ENCODE results near the gene ABHD14A.

The ABHD14A gene

DNA sequence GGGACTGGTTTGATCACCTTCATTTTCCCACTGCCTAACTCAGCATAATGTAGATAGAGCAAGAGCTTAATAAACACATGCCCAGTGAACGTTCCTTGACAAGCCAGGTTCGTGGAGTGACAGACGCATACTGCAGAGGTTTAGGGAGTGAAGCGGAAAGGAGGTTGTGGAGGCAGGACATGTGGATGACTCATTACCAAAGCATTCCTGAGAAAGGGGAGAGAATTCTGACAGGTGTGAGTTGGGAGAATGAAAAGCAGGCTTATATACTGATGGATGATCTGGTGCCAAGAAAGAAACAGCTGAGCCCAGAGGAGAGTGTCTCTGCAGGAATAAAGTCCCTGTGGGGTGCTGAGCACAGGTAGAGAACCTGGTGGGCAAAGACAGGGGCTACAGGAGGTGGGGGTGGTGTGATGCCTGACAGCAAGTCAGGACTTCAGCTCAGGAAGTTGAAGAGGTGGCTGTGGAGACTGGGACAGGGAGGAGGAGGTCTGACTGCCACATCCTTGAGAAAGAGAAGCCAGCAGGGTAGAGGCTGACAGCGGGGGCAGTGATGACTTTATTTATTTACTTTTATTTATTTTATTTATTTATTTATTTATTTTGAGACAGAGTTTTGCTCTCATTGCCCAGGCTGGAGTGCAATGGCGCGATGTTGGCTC, 23.2 kb downstream of the ABHD14A start:
- DNase-seq = no peak

DNA sequence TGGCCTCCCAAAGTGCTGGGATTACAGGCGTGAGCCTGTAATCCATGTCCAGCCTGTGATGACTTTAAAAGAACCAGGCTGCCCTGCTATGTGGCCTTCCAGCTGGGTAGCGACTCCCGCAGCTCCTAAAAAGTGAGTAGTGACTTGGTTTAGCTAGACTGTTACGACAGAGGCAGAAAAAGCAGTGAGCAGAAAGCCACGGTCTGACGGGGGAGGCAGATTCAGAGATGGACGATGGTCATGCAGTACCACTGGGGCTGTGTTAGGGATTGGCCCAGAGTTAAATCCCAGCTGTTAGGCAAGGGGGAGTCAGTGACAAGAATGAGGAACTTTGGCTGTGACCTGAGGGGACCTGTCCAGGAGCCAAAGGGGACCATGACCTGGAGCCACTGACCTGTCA, 23.9 kb downstream of the ABHD14A start:
- no peak for DNase-seq

DNA sequence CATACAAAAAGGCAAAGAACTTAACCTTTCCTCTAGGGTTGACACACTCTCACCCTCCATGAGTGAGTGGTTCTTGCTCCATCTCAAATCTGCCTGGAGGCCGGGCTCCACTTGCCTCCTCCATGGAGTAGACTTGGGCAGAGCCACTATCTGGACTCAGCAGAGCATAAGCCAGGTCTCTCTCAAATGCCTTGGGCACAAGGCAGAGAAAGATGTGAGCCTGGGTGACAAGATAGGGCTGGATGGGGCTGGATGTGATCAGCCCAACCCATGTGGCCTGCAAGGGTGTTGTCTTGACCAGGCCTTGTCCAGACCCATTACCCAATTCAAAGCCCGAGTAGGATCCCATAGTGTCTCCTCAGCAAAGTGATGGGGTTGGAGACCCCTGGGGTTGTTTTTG, 25.0 kb downstream of the ABHD14A start:
- no peak for DNase-seq

DNA sequence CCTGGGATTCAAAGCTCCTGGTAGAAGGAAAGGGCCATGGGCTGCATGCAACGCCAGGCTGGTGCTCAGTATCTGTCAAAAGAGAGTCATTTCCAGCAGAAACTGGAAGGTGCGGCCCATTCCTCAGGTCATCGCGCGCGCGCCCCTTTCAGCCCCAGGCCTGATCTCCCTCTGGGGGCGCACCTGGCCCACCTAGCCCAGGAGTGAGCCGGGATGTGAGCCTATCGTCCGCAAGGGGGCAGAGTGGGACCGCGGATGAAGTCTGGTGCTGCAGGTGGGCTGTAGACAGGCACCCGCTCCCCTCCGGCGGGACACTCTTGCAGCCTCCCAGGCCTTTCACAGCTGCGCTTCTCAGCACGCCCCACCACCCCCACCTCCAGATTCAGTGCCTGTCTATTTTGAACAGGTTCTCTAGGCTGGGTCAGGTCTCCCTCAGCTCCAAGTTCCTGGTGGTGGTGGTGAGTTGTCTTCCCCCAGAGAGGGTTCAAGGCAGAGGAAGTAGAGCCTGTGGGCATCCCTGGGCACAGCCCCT, 26.6 kb downstream of the ABHD14A start:
- peak; percentile 90 for DNase-seq

DNA sequence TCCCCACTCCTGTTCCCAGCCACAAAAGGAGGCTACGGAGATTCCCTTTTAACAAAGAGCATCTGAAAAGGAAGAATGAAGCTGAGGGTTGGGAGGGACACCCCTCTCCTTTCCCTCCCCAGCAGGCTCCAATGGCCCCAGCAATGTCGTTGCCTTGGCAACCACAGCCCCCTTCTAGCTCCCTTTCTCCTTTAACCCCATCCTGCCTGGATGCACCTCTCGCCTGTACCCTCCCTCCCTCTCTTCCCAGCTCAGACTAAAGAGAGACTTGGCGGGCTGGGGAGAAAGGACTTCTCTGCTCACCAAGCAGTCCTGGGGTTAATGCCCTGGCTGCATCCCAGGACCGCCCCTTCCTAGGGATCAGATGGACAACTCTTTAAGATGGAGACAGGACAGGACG, 27.9 kb downstream of the ABHD14A start:
- no peak for DNase-seq

DNA sequence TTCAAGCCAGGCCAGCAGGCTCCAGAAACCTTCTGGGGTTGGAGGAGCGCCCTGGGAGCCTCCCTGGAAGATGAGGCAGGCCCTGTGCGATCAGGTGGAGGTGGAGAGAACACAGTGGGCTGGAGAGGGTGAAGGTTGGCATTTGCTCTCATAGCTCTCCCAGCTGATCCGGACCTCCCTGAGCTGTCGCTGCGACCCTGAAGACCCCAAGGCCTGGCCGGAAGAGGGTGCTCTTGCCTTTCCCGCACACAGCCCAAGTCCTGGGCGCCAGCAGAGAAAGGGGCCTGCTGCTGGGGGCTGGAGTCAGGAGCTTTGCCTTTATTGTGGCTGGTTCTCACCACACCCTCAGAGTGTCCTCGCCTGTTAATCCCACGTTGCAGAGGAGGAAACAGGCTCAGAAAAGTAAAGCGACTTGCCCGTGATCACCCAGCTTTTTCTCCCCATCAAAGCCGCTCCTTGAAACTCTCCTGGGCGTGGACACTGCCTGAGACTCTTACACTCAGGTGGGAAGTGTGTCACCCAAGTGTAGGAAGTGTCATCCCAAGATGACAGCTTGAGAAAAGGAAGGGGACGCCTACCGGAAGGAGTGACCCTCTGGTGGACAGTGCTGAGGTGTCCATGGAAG, 29.4 kb downstream of the ABHD14A start:
- peak; percentile 85 for DNase-seq

DNA sequence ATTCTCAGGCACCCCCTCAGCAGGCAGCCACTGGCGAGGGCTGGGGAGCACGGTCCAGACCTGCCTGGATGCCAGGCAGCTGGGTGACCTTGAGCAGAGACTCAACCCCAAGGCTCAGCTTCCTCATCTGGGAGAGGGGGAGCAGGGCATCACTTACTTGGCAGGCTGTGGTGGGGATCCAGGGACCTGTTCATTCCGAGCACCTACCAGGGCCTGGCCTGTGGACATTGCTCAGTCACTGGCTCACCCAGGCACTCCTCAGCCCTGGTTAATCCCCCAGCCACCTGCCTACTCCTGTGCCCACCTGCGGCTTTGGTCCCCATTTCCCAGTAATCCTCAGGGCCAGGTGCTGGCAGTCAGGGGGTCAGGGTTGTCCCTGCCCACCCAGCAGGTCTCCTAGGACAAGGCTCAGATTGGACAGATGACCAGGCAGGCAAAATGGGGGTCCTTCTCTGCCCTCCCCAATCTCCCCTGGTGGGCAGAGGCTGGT, 30.1 kb downstream of the ABHD14A start:
- DNase-seq = no peak

DNA sequence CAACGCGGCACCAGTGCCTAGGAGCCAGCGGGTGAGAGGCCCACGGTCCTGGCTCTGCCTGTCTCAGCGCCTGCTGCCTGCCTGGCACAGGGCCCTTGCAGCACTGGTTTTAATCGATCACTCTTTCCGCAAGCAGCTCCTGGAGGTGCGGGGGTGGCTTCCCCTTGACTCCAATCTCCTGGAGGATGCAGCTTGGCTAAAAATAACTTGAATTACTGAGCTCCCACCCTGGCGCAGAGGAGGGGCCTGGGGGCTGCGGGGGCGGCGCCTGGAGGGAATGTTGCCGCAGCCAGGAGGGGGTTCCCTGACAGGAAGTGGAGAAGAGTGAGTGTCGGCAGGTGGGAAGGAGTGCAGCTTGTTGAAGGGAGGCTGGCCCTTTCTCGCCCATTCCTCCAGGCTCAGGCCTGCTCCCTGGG, 30.7 kb downstream of the ABHD14A start:
- peak; percentile 76 for DNase-seq

DNA sequence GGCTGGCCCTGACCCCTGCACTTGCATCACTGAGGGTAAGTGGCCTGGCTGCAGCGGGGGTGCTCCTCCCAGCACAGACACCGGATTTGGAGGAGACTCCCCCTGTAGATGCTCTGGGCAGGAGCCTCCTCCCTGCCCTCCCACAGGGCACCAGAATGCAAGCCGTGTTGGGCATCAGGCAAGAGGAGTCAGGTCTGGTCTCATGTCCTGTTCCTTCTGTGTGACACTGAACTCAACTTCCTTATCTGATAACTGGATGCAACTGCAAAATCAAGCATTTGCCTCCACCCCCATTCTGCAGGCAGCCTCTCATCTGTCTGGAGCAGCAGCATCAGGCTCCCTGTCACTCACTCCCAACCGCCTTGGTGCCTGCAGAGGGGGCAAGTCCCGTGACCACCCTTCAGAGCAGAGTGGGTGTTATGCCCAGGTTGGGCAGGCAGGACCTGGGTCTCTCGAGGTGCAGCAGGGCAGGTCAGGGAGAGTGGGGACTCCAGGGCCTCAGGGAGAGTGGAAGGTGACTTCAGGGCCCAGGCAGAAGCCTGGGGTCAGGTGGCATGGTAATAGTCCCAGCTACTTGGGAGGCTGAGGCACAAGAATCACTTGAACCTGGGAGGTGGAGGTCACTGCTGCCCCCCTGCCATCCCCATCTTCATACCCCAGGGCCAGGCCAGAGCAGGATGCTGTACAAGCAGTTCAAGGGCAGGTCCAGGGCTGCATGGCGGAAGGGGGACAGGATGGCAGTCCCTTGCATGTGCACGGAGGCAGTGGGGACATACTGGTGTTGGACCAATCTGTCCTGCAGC, 31.4 kb downstream of the ABHD14A start:
- no peak for DNase-seq

DNA sequence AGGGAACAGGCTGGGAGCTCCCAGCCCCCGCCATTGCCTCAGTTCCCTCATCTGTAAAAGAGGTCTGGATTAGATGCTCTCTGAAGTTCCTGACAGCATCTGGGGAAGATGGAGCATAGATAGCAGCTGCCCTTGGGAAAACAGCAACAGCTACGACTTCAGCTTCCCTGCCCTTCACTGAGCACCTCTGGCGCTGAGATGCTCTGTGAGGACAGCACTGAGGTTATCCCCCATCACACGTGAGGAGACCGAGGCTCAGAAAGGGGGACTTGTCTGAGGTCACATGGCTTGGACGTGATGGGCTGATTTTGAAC, 31.9 kb downstream of the ABHD14A start:
- DNase-seq = no peak

DNA sequence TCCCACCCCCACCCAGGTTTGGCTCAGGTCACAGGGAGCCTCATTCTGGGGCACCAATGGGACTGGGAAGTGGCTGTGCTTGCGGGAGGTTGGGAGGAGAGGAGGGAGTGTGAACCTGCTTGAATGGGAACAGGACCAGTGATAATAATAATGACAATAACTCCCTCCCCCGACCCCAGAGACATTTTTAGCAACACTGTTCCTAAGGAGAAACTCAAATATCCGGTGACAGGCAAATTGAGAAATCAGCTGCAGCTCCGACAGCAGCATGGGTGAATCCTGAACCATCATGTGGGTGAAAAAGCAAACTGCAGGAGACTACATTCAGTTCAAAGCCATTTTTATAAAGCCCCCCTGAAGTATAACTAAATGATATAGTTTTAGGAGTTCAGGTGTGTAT, 32.4 kb downstream of the ABHD14A start:
- no peak for DNase-seq

DNA sequence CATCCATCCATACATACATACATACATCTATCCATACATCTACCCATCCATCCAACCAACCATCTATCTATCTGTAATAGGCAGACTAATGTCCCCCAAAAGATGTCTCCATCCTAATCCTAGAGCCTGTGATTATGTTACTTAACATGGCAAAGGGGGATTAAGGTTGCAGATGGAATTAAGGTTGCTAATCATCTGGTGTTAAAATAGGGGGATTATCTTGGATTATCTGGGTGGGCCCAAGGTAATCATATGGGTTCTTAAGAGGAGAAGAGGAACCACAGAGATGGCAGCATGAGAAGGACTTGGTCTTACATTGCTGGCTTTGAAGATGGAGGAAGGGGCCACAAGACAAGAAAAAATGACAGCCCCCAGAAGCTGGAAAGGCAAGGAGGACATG, 35.6 kb downstream of the ABHD14A start:
- no peak for DNase-seq

DNA sequence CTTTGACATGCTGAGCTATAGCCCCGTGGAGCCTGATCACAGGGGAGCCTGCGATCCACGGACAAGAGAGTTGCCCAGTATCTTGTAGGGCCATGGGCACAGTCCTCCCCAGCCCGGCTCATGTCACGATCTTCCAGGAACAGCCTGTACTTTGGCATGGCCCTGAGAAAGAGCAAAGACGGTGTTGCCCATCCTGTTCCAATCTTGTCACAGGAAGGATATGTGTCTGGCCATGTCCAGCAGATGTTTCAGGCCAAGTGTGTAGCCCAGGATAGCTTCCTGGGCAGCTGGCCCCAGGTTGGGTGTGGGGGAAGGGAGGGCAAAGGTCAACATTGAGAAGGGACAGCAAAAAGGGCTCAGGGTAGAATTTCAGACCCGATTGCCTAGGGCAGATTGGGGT, 37.8 kb downstream of the ABHD14A start:
- no peak for DNase-seq

DNA sequence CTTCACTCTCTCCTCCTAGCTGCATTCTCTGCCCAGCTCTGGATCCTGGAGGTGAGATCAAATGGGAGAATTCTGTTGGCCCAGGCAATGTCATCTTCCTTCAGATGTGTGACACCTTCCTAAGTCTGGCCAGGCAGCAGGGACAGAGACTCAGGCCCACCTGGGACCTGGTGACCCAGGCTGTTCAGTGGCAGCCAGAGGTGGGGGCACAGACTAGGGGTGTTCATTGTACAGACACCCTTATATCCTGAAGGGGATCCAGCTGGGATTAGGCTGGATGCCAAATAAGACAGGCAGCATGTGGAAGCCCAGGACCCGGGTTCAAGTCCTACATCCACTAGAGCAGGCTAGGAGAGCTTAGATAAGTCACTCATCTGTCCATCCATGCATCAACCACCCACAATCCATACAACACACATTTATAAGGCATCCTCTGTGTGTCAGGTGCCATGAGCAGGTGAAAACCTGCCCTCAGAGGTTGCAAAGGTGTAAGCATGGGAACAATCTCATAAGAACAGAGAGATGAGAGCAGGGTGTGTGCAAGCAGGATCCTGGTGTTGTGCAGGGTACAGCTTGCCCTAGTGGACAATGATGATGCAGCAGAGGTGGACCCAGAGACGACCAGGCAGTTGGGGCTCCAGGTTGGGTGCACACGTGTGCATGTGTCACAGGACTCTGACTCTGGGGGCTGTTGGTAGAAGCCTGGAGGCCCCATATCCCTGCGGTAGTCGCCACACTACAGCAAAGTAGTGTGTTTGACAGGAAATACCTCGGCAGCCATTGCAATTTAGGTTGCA, 39.1 kb downstream of the ABHD14A start:
- no peak for DNase-seq

DNA sequence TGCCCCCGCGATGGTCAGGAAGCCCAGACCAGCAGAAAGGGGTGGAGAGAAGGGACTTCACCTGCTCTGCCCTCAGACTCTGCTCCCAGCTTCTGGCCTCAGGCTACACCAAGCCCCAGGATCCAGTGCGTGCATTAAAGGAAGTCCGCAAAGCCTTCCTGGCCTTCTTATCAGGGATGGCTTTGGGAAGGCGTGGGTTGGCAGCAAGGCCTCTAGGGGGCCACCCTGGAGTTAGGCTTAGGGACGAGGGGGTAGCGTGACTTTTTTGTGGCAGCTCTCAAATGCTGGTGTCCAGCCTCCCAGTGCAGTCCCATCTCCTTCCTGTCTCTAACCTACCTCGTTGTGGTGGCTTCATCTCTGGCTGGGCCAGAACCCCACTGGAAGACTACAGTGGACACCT, 39.7 kb downstream of the ABHD14A start:
- DNase-seq = no peak

DNA sequence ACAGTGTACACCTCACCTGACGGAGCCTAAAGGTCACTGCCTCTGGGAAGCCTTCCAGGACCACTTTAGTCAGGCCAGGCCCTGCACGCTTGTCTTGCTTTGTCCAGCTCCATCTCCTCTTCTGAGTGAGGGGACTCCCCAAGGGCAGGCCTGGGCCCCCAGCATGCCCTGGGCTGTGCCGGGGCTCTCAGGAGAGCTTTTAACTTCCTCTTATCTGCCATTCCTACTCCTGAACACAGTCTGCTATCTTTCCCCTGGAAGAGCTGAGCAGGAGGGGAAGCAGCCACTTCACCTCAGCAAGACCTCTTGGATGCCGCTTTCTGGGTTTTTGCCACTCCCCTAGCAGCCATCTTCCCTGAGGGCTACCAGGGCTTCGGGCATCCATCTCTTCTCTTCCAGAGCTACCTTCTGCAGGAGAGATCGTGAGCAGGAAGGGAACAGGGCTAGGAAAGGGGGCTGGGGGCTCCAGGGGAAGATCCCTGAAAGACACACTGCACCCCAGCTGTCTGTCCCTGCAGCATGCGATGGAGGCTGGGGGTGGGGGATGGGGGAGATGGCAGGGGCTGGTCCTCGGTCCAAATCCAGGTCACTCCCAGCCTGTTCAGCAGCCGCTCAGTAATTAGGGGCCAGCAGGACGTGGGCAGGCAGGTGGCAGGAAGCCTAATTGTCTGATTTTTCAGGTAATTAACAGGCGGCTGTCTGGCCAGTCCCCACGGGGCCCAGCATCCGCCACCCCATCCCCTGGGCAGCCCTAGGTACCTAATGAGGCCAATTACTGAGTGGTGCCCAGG, 40.8 kb downstream of the ABHD14A start:
- no peak for DNase-seq

DNA sequence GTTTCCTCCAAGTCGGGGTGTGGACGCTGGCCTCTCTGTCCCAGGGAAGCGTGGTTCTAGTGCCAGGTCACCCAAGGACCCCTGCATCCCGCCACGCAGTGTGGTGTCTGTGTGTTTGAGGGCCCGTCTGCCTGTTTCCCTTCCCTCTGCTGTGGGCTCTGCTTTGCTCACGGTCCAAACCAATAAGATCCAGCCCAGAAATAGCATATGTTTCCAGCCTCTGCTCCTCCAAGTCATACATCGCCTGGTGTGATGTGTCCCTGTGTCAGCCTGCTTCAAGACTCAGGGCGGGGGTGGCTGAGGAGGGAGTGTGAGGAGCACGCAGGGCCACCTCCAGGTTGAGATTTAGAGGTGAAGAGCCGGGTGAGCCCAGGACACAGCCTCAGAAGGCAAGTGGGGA, 42.7 kb downstream of the ABHD14A start:
- no peak for DNase-seq

DNA sequence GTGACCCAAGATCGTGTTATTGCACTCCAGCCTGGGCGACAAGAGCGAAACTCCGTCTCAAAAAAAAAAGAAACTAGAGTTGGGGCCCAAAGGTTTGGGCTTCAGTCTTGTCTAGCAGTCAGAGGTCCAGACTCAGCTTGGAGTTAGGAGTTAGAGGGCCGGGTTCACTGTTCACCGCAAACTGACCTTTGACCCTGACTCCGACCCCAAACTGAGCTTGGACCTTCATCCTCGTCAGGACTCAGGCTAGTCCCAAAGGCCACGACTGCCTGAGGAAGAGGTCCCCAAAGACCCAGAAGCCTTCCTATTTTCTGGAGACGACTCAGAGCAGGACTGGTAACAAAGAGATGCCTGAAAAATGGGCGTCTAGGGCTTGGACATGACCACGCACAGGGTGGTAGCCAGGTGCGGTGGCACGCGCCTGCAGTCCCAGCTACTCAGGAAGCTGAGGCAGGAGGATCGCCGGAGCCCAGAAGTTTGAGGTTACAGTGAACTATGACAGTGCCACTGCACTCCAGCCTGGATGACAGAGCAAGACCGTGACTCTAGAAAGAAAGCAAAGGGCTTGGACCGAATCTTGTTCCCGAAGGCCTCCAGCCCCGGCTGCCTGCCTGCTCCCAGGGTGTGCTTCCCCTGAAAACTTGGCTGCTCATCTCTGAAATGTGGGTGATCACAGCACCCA, 43.6 kb downstream of the ABHD14A start:
- no peak for DNase-seq

DNA sequence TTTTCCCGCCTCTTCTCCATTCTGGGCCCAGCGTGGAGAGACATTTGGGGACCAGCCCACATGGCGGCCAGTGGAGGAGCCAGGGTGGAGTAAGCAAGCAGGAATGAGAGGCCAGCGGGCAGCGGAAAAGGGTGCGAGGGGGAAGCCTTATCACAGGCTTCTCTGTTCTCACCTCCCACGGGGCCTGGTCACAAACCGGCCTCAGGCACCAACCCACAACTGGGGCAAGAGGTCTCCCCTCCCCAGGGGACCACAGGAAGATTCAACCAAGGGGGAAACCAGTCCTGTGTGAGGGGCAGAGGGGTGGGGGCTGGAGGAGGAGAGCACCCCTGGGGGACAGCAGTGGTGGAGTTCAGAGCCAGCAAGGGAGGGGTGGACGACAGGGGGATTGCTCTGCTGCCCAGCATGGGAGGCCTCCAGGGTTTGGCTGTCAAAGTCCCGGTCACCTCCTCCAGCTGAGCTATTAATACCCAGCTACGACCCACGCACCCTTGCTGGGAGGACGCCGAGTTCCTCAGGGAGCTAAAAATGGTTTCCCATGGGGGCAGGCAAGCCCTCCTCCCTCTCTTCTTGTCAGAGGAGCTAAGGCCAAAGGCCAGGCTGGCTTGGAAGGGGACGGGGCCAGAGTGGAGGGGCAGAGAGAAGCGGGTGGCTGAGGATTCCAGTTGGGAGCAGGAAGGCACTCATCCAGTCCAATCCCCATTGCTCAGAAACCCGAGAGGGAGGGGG, 44.7 kb downstream of the ABHD14A start:
- no peak for DNase-seq

DNA sequence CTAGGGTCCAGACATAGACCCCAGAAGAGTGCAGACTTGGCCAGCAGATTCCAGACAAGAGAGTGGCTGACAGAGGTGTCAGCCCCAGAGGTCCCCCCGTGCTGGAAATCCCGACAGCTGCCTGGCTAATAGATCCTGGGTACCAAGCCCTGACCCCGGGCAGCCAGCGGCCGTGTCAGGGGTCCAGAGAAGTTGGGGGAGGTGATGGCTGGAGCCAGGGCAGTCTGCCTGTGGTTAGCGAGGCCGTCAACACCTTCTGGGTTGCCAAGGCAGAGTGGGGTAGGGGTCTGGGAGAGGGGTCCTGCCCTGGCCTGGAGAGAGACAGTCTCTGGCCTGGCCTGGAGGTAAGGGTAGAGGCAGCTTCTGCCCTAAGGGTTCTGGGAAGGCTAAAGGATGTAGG, 45.9 kb downstream of the ABHD14A start:
- DNase-seq = no peak

Measured in right forelimb (tissue), 1 donor.